ENCODE data around the gene SMARCC1. TPM values are rescaled to one million over a fixed set of nuclear protein-coding genes. Genes with fewer than 3 reads are reported as not detected.

Gene SMARCC1
- total and polyA plus RNA-seq, 2 of the 4 experiments (the other 2 are of a cell fraction), result 18.6 to 39.6 TPM

DNA sequence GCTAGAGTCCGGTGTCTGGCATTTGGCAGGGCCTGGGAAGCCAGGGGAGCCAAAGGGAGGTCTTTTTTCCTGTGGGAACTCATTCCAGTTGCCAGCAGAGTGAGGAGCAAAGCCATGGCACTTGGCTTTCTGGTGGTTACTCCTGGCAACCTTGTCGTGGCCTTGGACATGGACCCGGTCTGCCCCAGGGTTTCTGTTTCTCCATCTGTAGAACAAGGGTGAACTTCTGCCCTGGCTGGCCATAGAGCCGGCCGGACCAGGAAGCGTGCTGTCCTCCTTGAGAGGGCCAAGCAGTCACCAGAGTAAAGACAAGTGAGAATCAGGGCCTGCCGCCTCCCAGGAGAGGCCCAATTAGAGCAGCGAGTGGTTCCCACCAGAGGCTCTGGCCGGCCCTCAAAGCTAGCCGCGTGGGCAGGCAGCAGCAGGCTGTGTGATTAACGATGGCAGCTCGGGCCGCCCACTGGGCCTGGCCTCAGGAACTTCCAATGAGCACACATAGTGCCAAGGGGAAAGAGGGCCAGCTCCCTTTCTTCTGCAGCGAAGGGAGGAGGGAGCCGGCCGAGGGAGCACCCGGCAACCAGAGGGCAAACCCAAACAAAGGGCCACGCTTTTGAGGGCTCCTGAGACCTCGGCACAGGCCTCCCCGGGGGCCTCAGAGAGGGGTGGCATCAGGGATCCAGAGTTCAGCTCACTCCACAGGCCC, 239.1 kb downstream of the SMARCC1 start:
- no peak overlapping the region for H3K4me2 ChIP-seq (ENCODE audit: low read depth, low read length)
- no peak overlapping the region for H3K4ac ChIP-seq (ENCODE audit: low read depth, low read length)
- no peaks in the 10 kb centered on the region for H3K4me1 ChIP-seq (ENCODE audit: control insufficient read depth, insufficient read depth, low read length)
- H3K9me1 ChIP-seq (ENCODE audit: insufficient read depth, low read length), result 0 out of 2 replicates have a peak, but pooled peaks cover 3% of the 10 kb centered on the region
- POLR2A ChIA-PET (ENCODE audit: unreplicated experiment), result no interaction called here
- no peak overlapping the region for H3K23ac ChIP-seq (ENCODE audit: low read depth, low read length)
- H2BK15ac ChIP-seq (ENCODE audit: low read depth, low read length), result no peak overlapping the region
- H3K14ac ChIP-seq (replicated peaks; ENCODE audit: low read depth, low read length), result no peak overlapping the region
- in situ Hi-C loops (cut with MboI; ENCODE audit: low sequenced_read_pairs), result no loop called here
- H3K9ac ChIP-seq (ENCODE audit: low read depth, low read length), result no peak overlapping the region
- peak overlapping the region; percentile 35 for H2AFZ ChIP-seq (replicated peaks; ENCODE audit: low read length, poor library complexity)
- no peak overlapping the region for H3K18ac ChIP-seq (ENCODE audit: low read depth, low read length)
- no TSS peak for BruUV-seq (replicated peaks)
- ATAC-seq (ENCODE audit: low read depth) (peak; percentile 79), DNase-seq (peak; percentile 16)
- H3K9me3 ChIP-seq (ENCODE audit: control insufficient read depth, insufficient read depth, low read length), result no peaks in the 10 kb centered on the region
- no peak overlapping the region for H3K27ac ChIP-seq (ENCODE audit: insufficient read depth, low read length)
- H2AK9ac ChIP-seq (replicated peaks; ENCODE audit: low read depth, low read length, poor library complexity), result no peak overlapping the region
- H2BK20ac ChIP-seq (ENCODE audit: low read depth, low read length), result no peak overlapping the region
- H2BK120ac ChIP-seq (ENCODE audit: low read depth, low read length), result no peak overlapping the region
- no peak overlapping the region for H4K8ac ChIP-seq (ENCODE audit: low read depth in 2 of 2, low read length in 2 of 2)
- H2BK5ac ChIP-seq (ENCODE audit: low read depth, low read length, poor library complexity, severe bottlenecking), result no peak overlapping the region
- no peak overlapping the region for H4K5ac ChIP-seq (ENCODE audit: low read depth, low read length)
- no peaks in the 10 kb centered on the region for H4K20me1 ChIP-seq (ENCODE audit: insufficient read depth, low read length)
- no peaks in the 10 kb centered on the region for H3K79me1 ChIP-seq (ENCODE audit: low read depth in 1 of 2, low read length in 2 of 2)
- H3K27me3 ChIP-seq (ENCODE audit: control insufficient read depth, insufficient read depth, low read length), result peaks cover 6% of the 10 kb centered on the region
- H3K56ac ChIP-seq (ENCODE audit: extremely low read depth, insufficient read depth, low read length), result no peak overlapping the region
- 48% methylated on average over 8 of the region's 21 CpGs; no CpG with 5 or more reads in 1 of the 2 experiments for WGBS, 2 experiments (ENCODE audit: extremely low coverage in 2 of 2, insufficient read length in 1 of 2)
- intact Hi-C loops (cut with micrococcal nuclease), result no loop called here
- dilution Hi-C loops (cut with HindIII; ENCODE audit: low sequenced_read_pairs, unreplicated experiment), result no loop called here
- no peak overlapping the region for H4K91ac ChIP-seq (ENCODE audit: insufficient read depth, low read depth, low read length)
- CTCF ChIA-PET, result no interaction called here
- no peaks in the 10 kb centered on the region for H3K36me3 ChIP-seq (ENCODE audit: control insufficient read depth, insufficient read depth, low read length)
- H2AK5ac ChIP-seq (ENCODE audit: low read depth, low read length), result no peak overlapping the region
- no peak overlapping the region for H3K4me3 ChIP-seq (ENCODE audit: insufficient read depth, low read depth, low read length)
- TF ChIP-seq RCOR1 (IDR thresholded peaks at IDR 0.05; ENCODE audit: insufficient replicate concordance, low read length), result no peak
